ENCODE measurements around the gene ZMYND10. TPM values are rescaled to one million over a fixed set of nuclear protein-coding genes. Genes with fewer than 3 reads are reported as not detected.

The ZMYND10 gene
- total RNA-seq, 1 experiment from 2014 or later, result 0.29 TPM

DNA sequence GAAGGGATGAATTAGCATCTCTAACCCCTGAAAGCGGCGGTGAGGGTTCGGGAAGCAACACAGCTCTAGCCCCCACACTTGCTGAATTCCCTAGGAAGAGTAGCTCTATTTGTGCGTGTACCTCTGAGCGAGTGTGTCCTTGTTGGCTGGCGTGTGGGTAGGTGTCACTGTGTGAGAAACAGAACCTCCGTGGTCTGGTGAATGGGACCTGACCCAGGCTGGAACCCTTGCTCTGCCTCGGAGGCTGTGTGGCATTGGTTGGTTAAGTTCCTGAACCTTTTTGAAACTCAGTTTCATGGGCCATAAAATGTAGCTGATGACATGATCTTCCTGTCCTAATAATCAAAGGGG, 14.2 kb upstream of the ZMYND10 start:
- ChIA-PET CTCF (no interaction called here), POLR2A (interaction anchor here (0.6 kb wide), 1 partner anchor 21 kb away, joined by 5 read pairs; no protein-coding TSS in a partner anchor)
- H3K27me3 Mint-ChIP-seq (ENCODE audit: insufficient read depth, unreplicated experiment), result no peaks in the 10 kb centered on the region
- H3K27ac Mint-ChIP-seq (ENCODE audit: unreplicated experiment), result peak overlapping the region; percentile 86
- no peak for DNase-seq
- TF ChIP-seq, protein P1, sequence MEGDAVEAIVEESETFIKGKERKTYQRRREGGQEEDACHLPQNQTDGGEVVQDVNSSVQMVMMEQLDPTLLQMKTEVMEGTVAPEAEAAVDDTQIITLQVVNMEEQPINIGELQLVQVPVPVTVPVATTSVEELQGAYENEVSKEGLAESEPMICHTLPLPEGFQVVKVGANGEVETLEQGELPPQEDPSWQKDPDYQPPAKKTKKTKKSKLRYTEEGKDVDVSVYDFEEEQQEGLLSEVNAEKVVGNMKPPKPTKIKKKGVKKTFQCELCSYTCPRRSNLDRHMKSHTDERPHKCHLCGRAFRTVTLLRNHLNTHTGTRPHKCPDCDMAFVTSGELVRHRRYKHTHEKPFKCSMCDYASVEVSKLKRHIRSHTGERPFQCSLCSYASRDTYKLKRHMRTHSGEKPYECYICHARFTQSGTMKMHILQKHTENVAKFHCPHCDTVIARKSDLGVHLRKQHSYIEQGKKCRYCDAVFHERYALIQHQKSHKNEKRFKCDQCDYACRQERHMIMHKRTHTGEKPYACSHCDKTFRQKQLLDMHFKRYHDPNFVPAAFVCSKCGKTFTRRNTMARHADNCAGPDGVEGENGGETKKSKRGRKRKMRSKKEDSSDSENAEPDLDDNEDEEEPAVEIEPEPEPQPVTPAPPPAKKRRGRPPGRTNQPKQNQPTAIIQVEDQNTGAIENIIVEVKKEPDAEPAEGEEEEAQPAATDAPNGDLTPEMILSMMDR (IDR thresholded peaks at IDR 0.05; ENCODE audit: insufficient read depth in 1 of 2, low read depth in 1 of 2, low read length in 1 of 2, severe bottlenecking in 1 of 2, unreplicated experiment in 1 of 2), result no peak
- Histone ChIP-seq H3K27me3 (replicated peaks; ENCODE audit: control insufficient read depth, insufficient read depth, low read length) (no peaks in the 10 kb centered on the region), H3K9me3 (no peaks in the 10 kb centered on the region), H3K4me3 (ENCODE audit: low read depth, low read length) (no peak overlapping the region), H3K4me1 (peaks cover 25% of the 10 kb centered on the region), H3K36me3 (ENCODE audit: control insufficient read depth, insufficient read depth, low read length) (peaks cover 1% of the 10 kb centered on the region; the same call in 1 of the 2 replicates)
- intact Hi-C loops (cut with micrococcal nuclease; ENCODE audit: unreplicated experiment), result loop anchor here (1.0 kb wide), 1 partner anchor 8 kb away; no protein-coding TSS in a partner anchor
- H3K9me3 Mint-ChIP-seq (ENCODE audit: unreplicated experiment), result no peaks in the 10 kb centered on the region
- peak overlapping the region; percentile 92 for H3K4me3 Mint-ChIP-seq (ENCODE audit: unreplicated experiment)
- H3K36me3 Mint-ChIP-seq (ENCODE audit: insufficient read depth, unreplicated experiment), result peaks cover 22% of the 10 kb centered on the region
- peaks cover 4% of the 10 kb centered on the region for H3K4me1 Mint-ChIP-seq (ENCODE audit: low read depth, unreplicated experiment)
- no TSS peak for BruUV-seq (replicated peaks)

DNA sequence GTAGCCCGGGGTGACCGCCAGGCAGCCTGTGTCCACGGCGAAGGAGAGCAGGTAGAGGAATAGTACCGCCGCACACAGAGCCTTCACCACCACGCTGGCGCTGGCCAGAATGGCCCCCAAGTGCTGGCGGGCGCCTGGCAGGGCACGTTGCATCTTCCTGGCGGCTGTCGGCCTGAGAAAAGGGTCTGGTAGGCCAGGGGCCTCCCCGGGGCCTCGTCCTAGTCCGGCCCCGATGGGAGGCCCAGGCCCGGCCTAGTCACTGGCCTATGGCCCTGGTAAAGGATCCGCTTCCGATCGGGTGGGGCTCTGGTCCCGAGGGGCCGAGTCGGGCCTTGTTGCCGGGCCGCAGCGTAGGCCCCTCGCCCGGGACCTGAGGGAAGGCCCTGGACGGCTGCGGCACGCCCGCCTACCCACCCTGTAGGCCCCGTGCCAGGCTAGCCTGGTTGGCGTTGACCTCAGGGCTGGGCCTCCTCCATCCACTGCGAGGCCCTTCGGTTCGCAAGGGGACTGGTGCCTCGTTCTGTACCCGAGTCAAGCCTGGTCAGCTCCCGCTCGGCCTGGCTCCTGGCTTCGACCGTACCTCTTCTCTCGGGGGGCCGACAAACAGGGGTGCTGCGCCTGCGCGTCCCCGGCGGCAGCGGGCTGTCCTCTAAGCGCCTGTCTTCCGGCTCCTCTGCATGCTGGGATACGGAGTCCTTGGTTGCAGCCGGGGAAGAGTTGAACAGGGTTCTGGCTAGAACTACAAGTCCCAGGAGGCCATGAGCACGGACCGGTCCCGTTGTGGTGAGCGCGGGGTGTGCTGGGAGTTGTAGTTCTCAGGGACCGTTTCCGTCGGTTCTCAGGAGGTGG, 13.6 kb upstream of the ZMYND10 start, which contains the start of gene TMEM115:
Gene TMEM115, minus strand, starts transcription at position 611 of the 849 bp plus-strand sequence. Its CDS starts 458 bp downstream, at position 153.
- Histone ChIP-seq H3K36me3 (ENCODE audit: control insufficient read depth, insufficient read depth, low read length) (peaks cover 1% of the 10 kb centered on the region; the same call in 1 of the 2 replicates), H3K4me1 (peaks cover 25% of the 10 kb centered on the region), H3K9me3 (no peaks in the 10 kb centered on the region), H3K4me3 (ENCODE audit: low read depth, low read length) (peak within 1 kb of the TSS; percentile 61), H3K27me3 (replicated peaks; ENCODE audit: control insufficient read depth, insufficient read depth, low read length) (no peaks in the 10 kb centered on the region)
- ChIA-PET CTCF (no interaction called here), POLR2A (interaction anchor here (0.6 kb wide), 1 partner anchor 22 kb away, joined by 5 read pairs; no protein-coding TSS in a partner anchor)
- peak; percentile 94 to 97 for DNase-seq
- H3K4me1 Mint-ChIP-seq (ENCODE audit: low read depth, unreplicated experiment), result peaks cover 4% of the 10 kb centered on the region
- intact Hi-C loops (cut with micrococcal nuclease; ENCODE audit: unreplicated experiment), result loop anchor here (1.0 kb wide), 1 partner anchor 8 kb away; no protein-coding TSS in a partner anchor
- no peaks in the 10 kb centered on the region for H3K9me3 Mint-ChIP-seq (ENCODE audit: unreplicated experiment)
- peak within 1 kb of the TSS; percentile 92 for H3K4me3 Mint-ChIP-seq (ENCODE audit: unreplicated experiment)
- no peaks in the 10 kb centered on the region for H3K27me3 Mint-ChIP-seq (ENCODE audit: insufficient read depth, unreplicated experiment)
- TF ChIP-seq, protein P1 (IDR thresholded peaks at IDR 0.05; ENCODE audit: insufficient read depth in 1 of 2, low read depth in 1 of 2, low read length in 1 of 2, severe bottlenecking in 1 of 2, unreplicated experiment in 1 of 2), result no peak
- BruUV-seq (replicated peaks), result no TSS peak
- H3K36me3 Mint-ChIP-seq (ENCODE audit: insufficient read depth, unreplicated experiment), result peaks cover 28% of the 10 kb centered on the region
- H3K27ac Mint-ChIP-seq (ENCODE audit: unreplicated experiment), result peak within 1 kb of the TSS; percentile 86

DNA sequence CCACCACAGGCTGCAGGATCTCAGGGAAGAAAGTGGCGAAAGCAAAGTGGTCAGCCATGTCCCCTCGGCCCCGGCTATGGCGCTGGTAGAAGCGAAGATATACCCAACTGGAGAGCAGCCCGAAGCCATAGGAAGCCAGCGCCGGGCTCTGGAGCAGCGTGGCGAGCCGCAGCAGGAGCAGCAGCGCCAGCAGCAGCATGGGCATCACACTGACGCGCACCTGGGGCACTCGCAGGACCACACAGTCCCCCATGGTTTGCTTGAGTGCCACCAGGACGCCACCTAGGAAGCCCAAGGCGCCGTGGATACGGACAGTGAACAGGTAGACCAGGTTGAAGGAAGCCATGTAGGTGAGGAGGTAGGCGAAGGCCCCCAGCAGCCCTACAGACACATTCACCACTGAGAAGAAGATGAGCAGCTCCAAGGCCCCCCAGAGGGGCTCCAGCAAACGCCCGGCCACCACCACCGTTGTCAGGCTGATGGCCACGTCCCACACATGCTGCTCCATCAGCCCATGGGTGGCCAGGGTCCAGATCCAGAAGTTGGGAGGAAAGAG, 12.9 kb upstream of the ZMYND10 start:
- CTCF ChIA-PET, result no interaction called here
- peak overlapping the region; percentile 61 for H3K4me3 ChIP-seq (ENCODE audit: low read depth, low read length)

More for the DNA sequence above, 12.9 kb upstream of the ZMYND10 start:
- TF ChIP-seq, protein P1 (IDR thresholded peaks at IDR 0.05; ENCODE audit: insufficient read depth in 1 of 2, low read depth in 1 of 2, low read length in 1 of 2, severe bottlenecking in 1 of 2, unreplicated experiment in 1 of 2), result no peak
- H3K4me1 ChIP-seq, result peaks cover 25% of the 10 kb centered on the region
- H3K9me3 ChIP-seq, result no peaks in the 10 kb centered on the region
- H3K27me3 ChIP-seq (replicated peaks; ENCODE audit: control insufficient read depth, insufficient read depth, low read length), result no peaks in the 10 kb centered on the region
- H3K36me3 ChIP-seq (ENCODE audit: control insufficient read depth, insufficient read depth, low read length), result peaks cover 1% of the 10 kb centered on the region; the same call in 1 of the 2 replicates
- H3K27ac Mint-ChIP-seq (ENCODE audit: unreplicated experiment), result peak overlapping the region; percentile 86
- POLR2A ChIA-PET, result no interaction called here
- no peaks in the 10 kb centered on the region for H3K9me3 Mint-ChIP-seq (ENCODE audit: unreplicated experiment)
- peaks cover 4% of the 10 kb centered on the region for H3K4me1 Mint-ChIP-seq (ENCODE audit: low read depth, unreplicated experiment)
- peak overlapping the region; percentile 92 for H3K4me3 Mint-ChIP-seq (ENCODE audit: unreplicated experiment)
- BruUV-seq (replicated peaks), result no TSS peak
- H3K36me3 Mint-ChIP-seq (ENCODE audit: insufficient read depth, unreplicated experiment), result peaks cover 31% of the 10 kb centered on the region
- no peaks in the 10 kb centered on the region for H3K27me3 Mint-ChIP-seq (ENCODE audit: insufficient read depth, unreplicated experiment)
- intact Hi-C loops (cut with micrococcal nuclease; ENCODE audit: unreplicated experiment), result no loop called here
- DNase-seq, result no peak
